Esophagus muscularis mucosa (tissue), 4 donors: Measurements from ENCODE around the gene CAMK1G.

Experiments
- EP300 ChIP-seq: sonication (generic); formaldehyde crosslinking; IDR thresholded peaks from one replicate; pipeline ENCODE4 v1.6.1; 2017; ENCODE audit warnings: antibody characterized with exemption
- POLR2A ChIP-seq: fragments of 450-650 bp; IDR thresholded peaks from one replicate; pipeline ENCODE4 v1.6.1; 2017; ENCODE audit warnings: antibody characterized with exemption, moderate library complexity, mild to moderate bottlenecking, low read depth
- TF ChIP-seq, protein P1 (sequence below), 3 experiments: fragments of 200-600 bp in 2 of 3; fragments of 450-650 bp in 1 of 3; sonication (generic) in 2 of 3; IDR thresholded peaks; one replicate each; pipeline ENCODE4 v1.5.1; 2017 to 2019; ENCODE audit warnings: antibody characterized with exemption in 3 of 3, mild to moderate bottlenecking in 2 of 3, moderate library complexity in 1 of 3

DNA sequence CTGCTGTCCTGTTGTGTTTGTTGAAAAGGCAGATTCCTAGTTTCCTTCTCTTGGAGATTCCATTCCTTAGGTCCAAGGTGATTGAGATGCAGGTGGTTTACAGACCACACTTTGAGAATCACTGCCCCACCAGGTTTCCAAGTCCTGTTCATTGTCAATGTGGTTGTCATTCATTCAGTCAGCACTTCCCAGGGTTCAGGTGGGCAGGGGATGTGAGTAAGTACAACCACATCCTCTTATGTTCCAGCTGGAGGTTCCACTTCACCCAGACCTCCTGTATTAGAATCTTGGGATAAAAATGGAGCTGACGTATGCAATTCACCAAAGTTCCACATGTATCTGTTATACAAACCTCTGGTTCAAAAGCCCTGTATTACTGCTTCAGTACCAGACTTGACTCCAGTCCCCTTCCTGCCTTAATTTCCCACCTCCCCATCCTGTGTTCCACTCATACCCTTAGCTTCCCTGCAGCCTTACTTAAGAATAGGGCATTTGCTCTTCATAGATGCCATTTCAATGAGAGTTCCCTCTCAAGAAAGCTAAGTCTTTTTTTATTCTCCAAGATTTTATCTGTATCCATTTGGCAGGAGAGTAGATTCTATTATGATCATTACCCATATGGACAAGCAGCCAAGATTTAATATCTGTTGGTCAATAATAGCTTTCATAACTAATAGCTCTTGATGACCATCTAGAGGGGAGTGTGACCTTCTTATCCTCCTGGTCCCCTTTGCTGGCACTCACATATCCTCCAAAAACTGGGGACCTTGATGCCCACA is 46.0 kb upstream of the CAMK1G start:
- TF ChIP-seq POLR2A (no peak), EP300 (no peak)
- TF ChIP-seq, protein P1, sequence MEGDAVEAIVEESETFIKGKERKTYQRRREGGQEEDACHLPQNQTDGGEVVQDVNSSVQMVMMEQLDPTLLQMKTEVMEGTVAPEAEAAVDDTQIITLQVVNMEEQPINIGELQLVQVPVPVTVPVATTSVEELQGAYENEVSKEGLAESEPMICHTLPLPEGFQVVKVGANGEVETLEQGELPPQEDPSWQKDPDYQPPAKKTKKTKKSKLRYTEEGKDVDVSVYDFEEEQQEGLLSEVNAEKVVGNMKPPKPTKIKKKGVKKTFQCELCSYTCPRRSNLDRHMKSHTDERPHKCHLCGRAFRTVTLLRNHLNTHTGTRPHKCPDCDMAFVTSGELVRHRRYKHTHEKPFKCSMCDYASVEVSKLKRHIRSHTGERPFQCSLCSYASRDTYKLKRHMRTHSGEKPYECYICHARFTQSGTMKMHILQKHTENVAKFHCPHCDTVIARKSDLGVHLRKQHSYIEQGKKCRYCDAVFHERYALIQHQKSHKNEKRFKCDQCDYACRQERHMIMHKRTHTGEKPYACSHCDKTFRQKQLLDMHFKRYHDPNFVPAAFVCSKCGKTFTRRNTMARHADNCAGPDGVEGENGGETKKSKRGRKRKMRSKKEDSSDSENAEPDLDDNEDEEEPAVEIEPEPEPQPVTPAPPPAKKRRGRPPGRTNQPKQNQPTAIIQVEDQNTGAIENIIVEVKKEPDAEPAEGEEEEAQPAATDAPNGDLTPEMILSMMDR (IDR thresholded peaks at IDR 0.05): no peak
